Stimulated activated CD8-positive, alpha-beta memory T cell treated with anti-CD3 and anti-CD28 coated beads, Interleukin-12 subunit alpha, Interleukin-12 subunit beta, amount 100 ng/mL, for 24 hours (primary cell): ENCODE results near the gene KRTAP9-7.

Source experiments
- DNase-seq: peaks from one replicate; pipeline ENCODE4 v3.0.0-alpha.2; 2020; ENCODE audit errors: extremely low read depth

KRTAP9-7 gene

GRCh38 chr17:41271858-41272257 lies 3.6 kb upstream of the KRTAP9-7 start:
- no peak for DNase-seq

DNA sequence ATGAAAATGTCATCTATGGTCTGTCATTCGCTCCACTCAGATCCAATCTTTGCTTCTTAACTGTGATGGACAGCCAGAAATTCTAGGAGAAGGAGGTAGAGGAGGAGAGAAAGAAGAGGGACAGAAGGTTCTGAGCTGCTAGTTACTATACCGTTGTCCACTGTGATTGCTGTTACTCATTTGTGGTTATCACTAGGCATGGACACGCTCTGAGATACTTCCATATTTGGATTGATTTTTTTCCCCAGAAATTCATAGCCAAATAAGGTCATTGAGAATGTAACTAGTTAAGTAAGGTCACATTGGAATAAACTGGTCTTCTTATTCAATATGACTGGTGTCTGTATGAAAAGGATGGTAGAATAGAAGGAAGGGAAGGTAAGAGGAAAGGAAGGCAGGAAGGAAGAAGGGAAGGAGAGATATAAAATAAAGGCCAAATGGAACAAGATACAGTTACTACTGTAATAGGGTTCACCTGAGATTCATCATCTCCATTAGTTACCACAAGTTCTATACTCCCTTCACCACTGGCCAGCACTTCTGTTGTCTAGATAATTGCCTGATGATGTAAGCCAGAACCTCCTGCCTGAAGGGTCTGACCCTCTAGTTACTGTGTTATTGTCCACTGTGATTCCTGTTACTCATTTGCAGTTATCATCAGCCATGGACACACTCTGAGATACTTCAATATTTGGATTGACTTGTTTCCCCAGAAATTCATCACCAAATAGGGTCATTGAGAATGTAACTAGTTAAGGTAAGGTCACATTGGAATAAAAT lies 2.9 kb downstream of the KRTAP9-7 start:
- no peak for DNase-seq

GRCh38 chr17:41284043-41284442 lies 8.5 kb downstream of the KRTAP9-7 start:
- no peak for DNase-seq

DNA sequence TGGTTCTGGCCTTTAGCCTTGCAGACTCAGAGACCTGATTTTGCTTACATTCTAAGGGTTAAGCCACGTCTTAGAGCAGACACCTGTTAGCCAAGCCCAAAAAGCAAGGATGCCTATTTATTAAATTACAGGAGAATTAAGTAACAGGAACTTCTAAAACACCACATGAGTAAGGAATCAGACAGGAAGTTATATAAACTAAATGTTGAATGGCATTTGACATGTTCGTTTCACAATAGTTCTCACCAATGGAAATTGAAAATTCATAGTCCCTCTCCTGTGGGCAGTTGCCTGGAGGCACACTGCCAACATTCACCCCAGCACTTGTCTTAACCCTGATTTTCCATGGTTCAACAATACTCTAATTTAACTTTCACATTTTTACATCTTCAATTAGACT lies 9.0 kb downstream of the KRTAP9-7 start:
- DNase-seq, result no peak

DNA sequence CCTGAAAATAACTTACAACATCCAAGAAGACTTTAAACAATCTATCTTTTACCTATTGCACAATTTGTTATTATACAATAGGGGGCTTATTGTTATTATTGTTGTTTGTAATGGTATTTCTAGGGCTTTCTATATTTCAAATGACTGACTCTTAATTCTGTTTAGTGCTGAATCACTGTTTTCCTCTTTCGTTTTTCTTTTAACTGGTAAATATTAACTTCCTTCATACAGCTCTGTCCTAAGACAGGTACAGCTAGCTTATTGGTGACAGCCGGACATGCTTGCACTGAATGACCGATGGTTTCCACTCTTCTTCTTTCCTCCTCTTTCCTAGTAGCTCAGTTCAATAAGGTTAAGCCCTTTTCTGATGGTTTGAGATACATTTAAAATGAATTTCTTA lies 11.6 kb downstream of the KRTAP9-7 start:
- DNase-seq, result no peak

GRCh38 chr17:41294016-41294415 lies 18.5 kb downstream of the KRTAP9-7 start:
- DNase-seq, result no peak

DNA sequence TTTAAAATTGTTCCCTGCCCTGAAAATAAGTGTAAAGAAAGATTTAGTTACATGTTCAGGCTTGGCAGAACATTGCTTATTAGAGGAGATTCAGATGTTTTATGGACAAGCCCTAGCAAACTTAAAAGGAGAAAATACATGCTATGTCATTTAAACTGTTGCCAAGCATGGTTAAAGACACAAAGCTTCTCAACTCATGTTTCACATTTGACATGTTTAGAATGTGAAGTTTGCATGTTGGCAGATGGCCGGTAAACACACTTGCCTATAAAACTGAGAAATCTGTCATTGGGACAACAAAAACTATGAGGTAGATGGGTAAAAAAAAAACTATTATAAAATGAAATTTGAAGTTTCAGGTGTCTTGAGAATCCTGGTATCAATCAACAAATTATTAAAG lies 21.3 kb downstream of the KRTAP9-7 start:
- no peak for DNase-seq

DNA sequence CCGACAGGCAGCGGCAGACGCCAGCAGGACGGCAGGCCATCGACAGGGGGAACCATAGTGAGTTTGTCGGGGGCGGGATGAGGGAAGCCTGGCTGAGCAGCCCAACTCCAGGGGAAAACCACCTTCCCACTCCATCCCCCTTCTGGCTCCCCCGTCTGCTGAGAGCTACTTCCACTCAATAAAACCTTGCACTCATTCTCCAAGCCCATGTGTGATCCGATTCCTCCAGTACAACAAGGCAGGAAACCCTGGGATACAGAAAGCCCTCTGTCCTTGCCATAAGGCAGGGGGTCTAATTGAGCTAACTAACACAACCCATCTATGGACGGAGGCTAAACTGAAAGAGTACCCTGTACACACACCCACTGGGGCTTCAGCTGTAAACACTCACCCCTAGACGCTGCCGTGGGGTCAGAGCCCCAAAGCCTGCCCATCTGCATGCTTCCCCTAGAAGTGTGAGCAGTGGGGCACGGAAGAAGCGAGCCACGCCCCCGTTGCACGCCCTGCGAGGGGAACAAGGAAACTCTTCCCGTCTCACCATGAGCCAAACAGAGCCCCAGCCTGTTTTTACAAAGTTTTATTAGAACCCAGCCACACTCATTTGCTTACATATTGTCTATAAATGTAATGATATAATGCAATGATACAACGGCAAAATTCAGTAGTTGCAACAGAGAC lies 23.1 kb downstream of the KRTAP9-7 start:
- DNase-seq, result no peak

DNA sequence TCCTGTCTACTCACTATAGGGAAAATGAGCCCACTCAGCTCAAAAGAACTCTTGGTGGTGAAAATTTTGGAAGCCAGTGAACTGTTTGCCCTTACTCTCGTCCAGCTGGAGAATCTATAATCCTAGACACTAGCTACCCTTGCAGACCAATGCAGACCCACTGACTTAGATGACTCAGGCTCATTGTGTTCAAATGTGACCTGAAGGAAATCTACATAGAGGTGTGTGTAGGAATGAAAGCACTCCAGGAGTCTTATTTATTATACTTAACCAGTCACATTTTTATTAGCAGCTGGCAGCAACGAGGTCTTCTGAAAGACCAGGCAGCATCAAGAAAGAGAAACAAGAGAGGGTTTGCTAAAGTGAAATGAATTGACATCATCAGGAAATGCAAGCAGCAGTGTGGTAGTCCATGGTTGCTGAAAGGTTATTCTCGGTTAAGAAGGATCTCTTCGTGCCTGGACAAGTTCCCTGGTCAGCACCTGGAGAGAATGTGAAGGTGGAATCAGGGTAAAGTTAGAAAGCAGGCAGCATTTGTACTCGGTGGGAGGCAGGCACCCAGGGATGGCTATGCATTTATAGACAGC lies 25.8 kb downstream of the KRTAP9-7 start:
- no peak for DNase-seq

DNA sequence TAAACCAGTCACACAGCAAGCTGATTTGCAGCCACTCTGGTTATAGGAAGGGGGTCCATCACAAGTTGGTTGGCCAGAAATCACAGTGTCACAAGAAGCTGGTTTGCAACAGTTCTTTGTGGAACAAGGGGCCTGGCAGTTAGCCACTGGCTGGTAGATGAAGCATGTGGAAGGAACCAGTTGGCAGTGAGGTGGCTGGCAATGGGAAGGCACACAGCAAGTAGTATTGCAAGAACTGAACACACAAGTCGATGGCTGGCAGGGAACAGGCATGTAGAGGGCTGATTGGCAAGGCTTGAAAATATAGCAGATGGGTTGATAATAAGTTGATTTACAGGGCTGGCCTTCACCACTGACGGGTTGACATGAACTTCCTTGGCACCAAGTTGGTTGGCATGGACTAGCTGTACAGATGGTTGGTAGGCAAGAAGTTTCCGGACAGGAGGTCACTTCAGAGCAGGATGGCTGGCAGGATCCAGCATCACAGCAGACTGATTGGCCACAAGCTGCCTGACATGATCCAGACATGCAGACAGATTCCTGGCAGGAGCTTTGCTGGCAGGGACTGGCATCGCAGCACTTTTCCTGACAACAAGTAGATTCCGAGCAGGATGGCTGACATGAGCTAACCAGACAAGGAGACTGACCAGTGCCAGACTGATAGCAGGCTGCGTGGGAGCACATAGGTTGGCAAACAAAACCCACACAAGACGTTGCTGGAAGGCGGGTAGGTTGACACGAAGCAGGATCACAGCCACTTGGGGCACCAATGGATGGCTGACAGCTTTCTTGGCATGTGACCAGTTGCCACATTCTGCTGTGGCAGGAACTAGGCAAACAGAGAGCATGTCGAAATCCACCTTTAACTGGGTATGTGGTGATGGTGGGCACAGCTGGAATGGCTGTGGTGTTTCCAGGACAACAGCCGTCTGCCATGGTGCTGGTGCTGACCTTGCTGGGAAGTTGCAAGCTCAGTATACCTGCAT lies 26.7 kb downstream of the KRTAP9-7 start, which contains the start of gene KRTAP29-1:
Gene KRTAP29-1, minus strand, starts transcription at position 936 of the 986 bp plus-strand sequence. Its CDS starts 0 bp downstream, at position 936.
- no peak for DNase-seq

DNA sequence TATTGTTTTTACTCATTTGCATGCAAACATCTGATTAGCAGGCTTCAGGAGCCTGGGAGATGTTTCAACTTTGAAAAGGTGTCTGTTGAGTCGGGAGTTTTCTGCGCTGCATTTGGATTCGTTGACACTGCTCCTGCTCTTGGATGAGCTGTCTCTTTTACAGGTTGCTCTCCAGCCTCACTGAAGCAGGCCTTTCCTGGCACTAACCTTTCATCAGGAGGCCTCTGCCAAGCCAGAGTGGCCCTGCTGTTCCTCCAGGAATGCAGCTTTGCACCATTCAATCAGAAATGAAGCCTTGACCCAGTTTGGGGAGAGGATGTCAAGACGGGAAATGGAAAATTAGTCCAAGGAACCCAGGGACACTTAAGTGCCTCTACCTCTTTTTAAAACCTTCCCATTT lies 27.5 kb downstream of the KRTAP9-7 start:
- no peak for DNase-seq

- no peak for DNase-seq
Measured at GRCh38 chr17:41304091-41304490, 28.6 kb downstream of the KRTAP9-7 start.

GRCh38 chr17:41307647-41308046 lies 32.1 kb downstream of the KRTAP9-7 start:
- no peak for DNase-seq

DNA sequence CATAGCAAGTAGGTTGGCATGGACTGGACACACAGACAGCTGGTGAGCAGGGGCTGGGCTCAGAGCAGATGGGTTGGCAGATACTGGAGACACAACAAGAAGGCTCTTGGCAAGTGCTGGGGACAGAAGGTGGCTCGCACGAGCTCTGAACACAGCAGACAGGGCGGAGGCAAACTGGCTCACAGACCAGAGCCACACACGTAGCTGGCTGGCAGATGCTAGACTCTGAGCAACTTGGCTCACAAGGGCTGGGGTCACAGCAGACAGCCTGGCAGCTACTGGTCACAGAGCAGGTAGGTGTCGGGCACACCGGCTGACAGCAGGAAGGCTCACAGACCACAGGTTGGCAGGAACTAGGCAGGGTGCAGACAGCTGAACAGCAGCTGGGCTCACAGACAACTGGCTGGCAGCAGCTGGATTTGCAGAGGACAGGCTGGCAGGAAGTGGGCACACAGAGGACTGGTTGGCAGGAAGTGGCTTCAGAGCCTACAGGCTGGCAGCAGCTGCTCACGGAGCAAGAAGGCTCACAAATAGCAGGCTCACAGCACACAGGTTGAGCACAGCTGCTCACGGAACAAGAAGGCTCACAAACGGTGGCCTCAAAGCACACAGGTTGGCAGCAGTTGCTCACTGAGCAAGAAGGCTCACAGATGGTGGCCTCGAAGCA lies 32.9 kb downstream of the KRTAP9-7 start:
- DNase-seq, result no peak

DNA sequence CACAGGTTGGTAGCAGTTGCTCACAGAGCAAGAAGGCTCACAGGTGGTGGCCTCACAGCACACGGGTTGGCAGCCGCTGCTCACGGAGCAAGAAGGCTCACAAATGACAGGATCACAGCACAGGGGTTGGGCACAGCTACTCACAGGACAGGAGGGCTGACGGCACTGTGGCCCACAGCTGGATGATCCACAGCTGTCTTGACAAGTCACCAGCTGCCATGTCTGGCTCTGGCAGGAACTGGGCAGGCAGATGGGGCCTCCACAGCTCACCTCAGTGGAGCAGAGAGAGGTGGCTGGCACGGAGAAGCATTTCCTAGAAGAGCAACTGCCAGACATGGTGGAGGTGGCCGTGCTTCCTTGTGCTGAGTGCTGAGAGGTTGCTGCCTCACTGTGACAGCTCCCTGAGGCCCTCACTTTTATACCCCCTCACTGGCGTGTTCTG lies 33.4 kb downstream of the KRTAP9-7 start, which contains the start of gene KRTAP16-1:
Gene KRTAP16-1, minus strand, starts transcription at position 392 of the 442 bp plus-strand sequence. Its CDS starts 56 bp downstream, at position 336.
- no peak for DNase-seq

GRCh38 chr17:41311111-41311510 lies 35.6 kb downstream of the KRTAP9-7 start:
- DNase-seq, result no peak

- DNase-seq, result no peak
Measured at GRCh38 chr17:41315204-41315794, 39.8 kb downstream of the KRTAP9-7 start, which contains the start of gene KRTAP17-1. KRTAP17-1 (minus strand) TSS chr17:41315710; CDS start chr17:41315650, 60 bp downstream.

GRCh38 chr17:41315814-41316445 lies 40.4 kb downstream of the KRTAP9-7 start:
- no peak for DNase-seq

GRCh38 chr17:41318231-41318630 lies 42.7 kb downstream of the KRTAP9-7 start:
- no peak for DNase-seq
